AG10803 (cell line): Measurements from ENCODE around the gene MYO1D.

Experiments
- DNase-seq: peaks from one replicate; pipeline ENCODE4 v3.0.0; 2010; ENCODE audit warnings: low read depth
- H3K4me3 ChIP-seq: 2 replicates; pipeline ENCODE4 v1.5.1; 2011; ENCODE audit warnings: mild to moderate bottlenecking, low read length, control low read depth
- TF ChIP-seq, protein P1 (sequence below): conservative IDR thresholded peaks from 2 replicates; pipeline ENCODE4 v1.5.1; 2011; ENCODE audit warnings: mild to moderate bottlenecking, low read length, control low read depth, inconsistent platforms

Gene MYO1D

DNA sequence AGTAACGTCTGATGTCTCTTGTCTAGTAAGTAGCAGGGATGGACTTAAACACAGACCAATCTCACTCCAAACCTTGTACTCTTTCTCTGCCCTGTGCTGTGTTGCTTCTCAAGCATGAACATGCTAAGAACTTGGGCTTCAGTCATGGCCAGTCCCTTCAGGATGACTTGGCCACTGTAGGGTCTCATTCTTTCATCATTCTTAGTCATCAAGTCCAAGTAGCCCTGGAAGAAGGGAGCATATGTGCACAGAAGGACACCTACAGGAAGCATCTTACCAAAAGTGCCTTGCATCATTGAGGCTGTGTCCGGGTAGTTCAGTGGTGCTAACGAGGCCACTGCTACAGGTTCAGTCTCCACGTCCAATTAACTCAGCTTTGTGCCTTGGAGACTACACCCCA is 309.4 kb downstream of the MYO1D start:
- DNase-seq: no peak
- H3K4me3 ChIP-seq: no peak overlapping the region
- TF ChIP-seq, protein P1, sequence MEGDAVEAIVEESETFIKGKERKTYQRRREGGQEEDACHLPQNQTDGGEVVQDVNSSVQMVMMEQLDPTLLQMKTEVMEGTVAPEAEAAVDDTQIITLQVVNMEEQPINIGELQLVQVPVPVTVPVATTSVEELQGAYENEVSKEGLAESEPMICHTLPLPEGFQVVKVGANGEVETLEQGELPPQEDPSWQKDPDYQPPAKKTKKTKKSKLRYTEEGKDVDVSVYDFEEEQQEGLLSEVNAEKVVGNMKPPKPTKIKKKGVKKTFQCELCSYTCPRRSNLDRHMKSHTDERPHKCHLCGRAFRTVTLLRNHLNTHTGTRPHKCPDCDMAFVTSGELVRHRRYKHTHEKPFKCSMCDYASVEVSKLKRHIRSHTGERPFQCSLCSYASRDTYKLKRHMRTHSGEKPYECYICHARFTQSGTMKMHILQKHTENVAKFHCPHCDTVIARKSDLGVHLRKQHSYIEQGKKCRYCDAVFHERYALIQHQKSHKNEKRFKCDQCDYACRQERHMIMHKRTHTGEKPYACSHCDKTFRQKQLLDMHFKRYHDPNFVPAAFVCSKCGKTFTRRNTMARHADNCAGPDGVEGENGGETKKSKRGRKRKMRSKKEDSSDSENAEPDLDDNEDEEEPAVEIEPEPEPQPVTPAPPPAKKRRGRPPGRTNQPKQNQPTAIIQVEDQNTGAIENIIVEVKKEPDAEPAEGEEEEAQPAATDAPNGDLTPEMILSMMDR: no peak

DNA sequence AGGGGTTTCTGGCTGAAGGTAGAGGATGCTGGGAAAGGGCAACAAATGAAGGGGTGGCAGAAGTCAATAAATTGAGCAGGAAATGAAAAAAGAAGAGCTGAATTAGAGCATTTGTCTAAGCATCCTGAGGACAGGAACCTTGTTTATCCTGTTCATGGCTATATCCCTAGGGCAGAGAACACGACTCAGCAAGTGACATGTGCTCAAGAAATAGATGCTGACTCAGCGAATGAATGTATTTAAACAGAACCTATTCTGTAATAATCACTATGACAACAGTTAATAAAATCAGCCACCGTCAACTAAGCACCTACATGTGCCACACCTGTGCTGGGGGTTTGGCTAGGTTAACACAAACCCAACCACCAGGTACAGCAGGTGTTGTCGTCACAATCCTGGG is 309.8 kb downstream of the MYO1D start:
- DNase-seq: no peak
- TF ChIP-seq, protein P1: no peak

DNA sequence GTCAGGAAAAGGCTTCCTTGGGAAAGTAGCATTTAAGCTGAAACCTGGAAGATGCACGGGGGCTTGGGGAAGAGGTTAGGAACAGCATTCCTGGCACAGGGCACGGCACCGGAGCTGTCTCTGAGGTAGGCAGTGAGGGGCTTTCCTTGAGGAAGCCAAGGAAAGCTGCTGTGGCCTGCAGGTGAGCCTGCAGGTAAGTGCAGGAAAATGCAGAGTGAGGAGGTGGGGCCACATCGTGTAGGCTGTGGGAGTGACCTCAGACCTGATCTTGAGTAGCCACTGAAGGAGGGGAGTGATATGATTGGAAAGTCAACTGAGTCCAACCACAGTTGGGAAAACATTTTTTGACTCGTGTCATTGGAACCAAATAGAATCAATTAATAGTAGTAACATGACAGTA is 310.6 kb downstream of the MYO1D start:
- no peak overlapping the region for H3K4me3 ChIP-seq
- TF ChIP-seq, protein P1: no peak
- no peak for DNase-seq

More for the DNA sequence above, 309.8 kb downstream of the MYO1D start:
- no peak overlapping the region for H3K4me3 ChIP-seq

DNA sequence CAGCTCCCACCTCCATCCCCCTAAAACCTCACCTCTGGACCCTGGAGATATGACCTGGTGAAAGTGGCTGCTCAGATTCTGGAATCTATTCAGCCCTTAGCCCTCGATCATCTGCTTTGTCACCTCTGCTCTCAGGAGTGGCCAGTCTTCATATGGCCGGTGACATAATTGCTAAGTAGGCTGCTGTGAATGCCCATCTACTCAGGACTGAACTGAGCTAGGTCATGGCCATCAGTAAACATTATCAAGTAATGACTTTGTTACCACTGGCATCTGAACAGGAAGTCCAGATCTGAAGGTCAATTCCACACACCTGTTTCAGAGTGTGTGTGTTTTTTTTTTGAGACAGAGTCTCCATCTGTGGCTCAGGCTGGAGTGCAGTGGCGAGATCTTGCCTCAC is 311.5 kb downstream of the MYO1D start:
- H3K4me3 ChIP-seq: no peak overlapping the region
- no peak for DNase-seq
- TF ChIP-seq, protein P1: no peak

DNA sequence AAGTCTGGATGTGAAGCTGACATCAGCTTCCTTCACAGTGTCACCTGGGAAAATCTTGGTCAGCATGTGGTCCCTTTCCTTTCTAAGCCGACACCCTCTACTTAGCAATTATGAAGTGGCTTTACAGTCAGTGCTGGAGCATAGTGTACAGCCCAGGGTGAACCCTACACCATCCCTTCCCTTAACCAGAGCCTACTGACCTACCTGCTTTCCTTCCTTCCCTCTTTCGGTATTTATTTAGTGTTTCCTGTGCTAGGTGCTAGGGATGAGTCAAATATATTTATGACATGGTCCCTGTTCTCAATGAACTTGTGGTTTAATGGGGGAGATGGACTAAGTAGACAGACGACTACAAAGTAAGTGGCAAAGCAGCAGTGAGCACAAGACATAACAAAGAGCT is 312.6 kb downstream of the MYO1D start:
- no peak overlapping the region for H3K4me3 ChIP-seq
- DNase-seq: no peak
- TF ChIP-seq, protein P1: no peak

DNA sequence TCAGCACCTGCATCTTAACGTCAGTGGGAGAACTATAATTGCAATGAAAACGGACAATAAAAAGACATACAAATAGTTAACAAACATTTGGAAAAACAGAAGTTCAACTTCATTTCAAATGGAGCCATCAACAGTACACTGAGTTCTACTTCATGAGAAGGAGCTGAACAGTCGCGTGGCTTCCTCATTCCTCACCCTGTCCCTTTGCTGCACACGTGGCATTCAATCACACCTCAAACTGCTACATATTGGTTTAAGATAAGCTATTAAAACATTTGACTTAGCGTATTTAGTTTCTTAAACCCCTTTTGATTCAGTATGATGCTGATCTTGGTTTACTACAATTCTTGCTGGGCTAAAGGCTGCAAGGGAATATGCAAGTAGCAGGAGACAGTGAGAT is 313.3 kb downstream of the MYO1D start:
- H3K4me3 ChIP-seq: no peak overlapping the region
- TF ChIP-seq, protein P1: no peak
- no peak for DNase-seq

DNA sequence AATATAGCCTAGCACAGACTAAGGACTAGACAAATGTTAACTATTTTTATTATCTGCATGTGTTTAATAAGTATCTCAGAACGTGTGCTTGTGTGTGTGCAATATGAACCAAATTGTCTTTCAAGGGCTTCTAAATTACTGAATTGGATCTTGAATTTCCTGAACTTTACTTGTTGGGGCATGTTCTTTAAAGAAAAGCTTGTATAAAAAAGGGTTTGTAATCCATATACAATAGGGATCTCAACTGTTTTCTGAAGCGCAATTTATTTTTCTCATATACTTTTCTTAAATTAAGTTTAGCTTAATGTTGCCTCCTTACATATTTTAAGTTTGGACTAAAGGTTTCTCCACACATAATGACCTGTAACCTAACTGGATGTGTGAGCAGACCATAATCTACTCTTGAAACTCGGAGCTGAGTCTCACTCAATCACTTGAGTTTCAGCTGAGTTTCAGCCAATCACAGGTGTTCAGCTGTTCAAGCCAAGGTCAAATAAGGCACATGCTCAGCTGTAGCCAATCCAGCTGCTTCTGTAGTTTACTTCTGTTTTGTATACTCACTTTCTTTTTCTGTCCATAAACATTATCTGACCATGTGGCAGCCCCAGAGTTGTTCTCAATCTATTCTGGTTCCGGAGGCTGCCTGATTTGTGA is 317.8 kb downstream of the MYO1D start:
- DNase-seq: no peak
- no peak overlapping the region for H3K4me3 ChIP-seq
- TF ChIP-seq, protein P1: no peak
